ENCODE data around the gene TSPAN31. TPM values are rescaled to one million over a fixed set of nuclear protein-coding genes. Genes with fewer than 3 reads are reported as not detected.

The TSPAN31 gene
- polyA plus RNA-seq, 2 of the 4 experiments (the other 2 are of a cell fraction): 20.6 to 51.9 TPM

- CTCF ChIA-PET: interaction anchor here (0.9 to 2.5 kb wide), 9 partner anchors 10 to 177 kb away, joined by 3 to 16 read pairs (median 6); partner anchors contain the start of genes AVIL, TSFM and TSPAN31
- FAIRE-seq (no peak), DNase-seq (ENCODE audit: low read depth in 1 of 2, low spot score in 1 of 2) (no peak), ATAC-seq (no peak)
- 83% methylated on average over 3 of the region's 3 CpGs for WGBS (ENCODE audit: missing lambda C conversion rate)
- no peak overlapping the region for H3K4me2 ChIP-seq
- H3K4me3 ChIP-seq: no peak overlapping the region
- H3K9me3 ChIP-seq: no peaks in the 10 kb centered on the region
- TF ChIP-seq CHD4 (IDR thresholded peaks at IDR 0.05; ENCODE audit: borderline replicate concordance): no peak
- TF ChIP-seq ZFP36 (IDR thresholded peaks at IDR 0.05; ENCODE audit: borderline replicate concordance, partially characterized antibody): no peak
- 0 out of 2 replicates have a peak, but pooled peaks have one; percentile 21 for TF ChIP-seq EHMT2 (IDR thresholded peaks at IDR 0.05; ENCODE audit: low read depth)
- TF ChIP-seq REST (IDR thresholded peaks at IDR 0.05): peak; percentile 91
- H3K4me1 ChIP-seq: peaks cover 14% of the 10 kb centered on the region
- POLR2A ChIA-PET: interaction anchor here (1.9 kb wide), 1 partner anchor 12 kb away, joined by 6 read pairs; the partner anchor contains the start of genes EEF1AKMT3 and METTL1
- no peak overlapping the region for H3K27ac ChIP-seq
Measured at GRCh38 chr12:57760347-57760982, 15.6 kb downstream of the TSPAN31 start.

- Histone ChIP-seq H3K4me3 (no peak overlapping the region), H3K27ac (no peak overlapping the region), H3K4me2 (no peak overlapping the region), H3K4me1 (peaks cover 18% of the 10 kb centered on the region), H3K9me3 (no peaks in the 10 kb centered on the region)
- ChIA-PET CTCF (interaction anchor here (0.9 to 2.5 kb wide), 4 partner anchors 14 to 178 kb away, joined by 3 to 6 read pairs (median 3); partner anchors contain the start of gene TSFM), POLR2A (no interaction called here)
- TF ChIP-seq EP300 (IDR thresholded peaks at IDR 0.05): no peak
- TF ChIP-seq MAFK (IDR thresholded peaks at IDR 0.05; ENCODE audit: partially characterized antibody): peak; percentile 78
- 71% methylated on average over 4 of the region's 4 CpGs for WGBS (ENCODE audit: missing lambda C conversion rate)
- FAIRE-seq: no peak
- no peak for DNase-seq (ENCODE audit: low read depth in 1 of 2, low spot score in 1 of 2)
- ATAC-seq: no peak
Measured at GRCh38 chr12:57761391-57761998, 16.7 kb downstream of the TSPAN31 start.

GRCh38 chr12:57762463-57762862 lies 17.6 kb downstream of the TSPAN31 start:
- ChIA-PET POLR2A (interaction anchor here (0.7 kb wide), 1 partner anchor 10 kb away, joined by 3 read pairs; the partner anchor contains the start of genes EEF1AKMT3 and METTL1), CTCF (interaction anchor here (2.5 kb wide), 1 partner anchor 20 kb away, joined by 6 read pairs; the partner anchor contains the start of gene TSFM)
- Histone ChIP-seq H3K27ac (no peak overlapping the region), H3K4me3 (no peak overlapping the region), H3K4me1 (peaks cover 25% of the 10 kb centered on the region), H3K9me3 (no peaks in the 10 kb centered on the region), H3K4me2 (no peak overlapping the region)
- TF ChIP-seq MYC (IDR thresholded peaks at IDR 0.05; ENCODE audit: borderline replicate concordance, low read length) (no peak), NR3C1 (IDR thresholded peaks at IDR 0.05) (no peak), MAFK (IDR thresholded peaks at IDR 0.05; ENCODE audit: partially characterized antibody) (no peak), CBX8 (IDR thresholded peaks at IDR 0.05) (no peak), HOXB13 (CRISPR knock-in tag; IDR thresholded peaks at IDR 0.05; ENCODE audit: low read depth) (no peak), RCOR1 (IDR thresholded peaks at IDR 0.05; ENCODE audit: low read depth, low read length) (no peak), ESRRA (IDR thresholded peaks at IDR 0.05; ENCODE audit: borderline replicate concordance, low read length) (no peak), HOXB5 (CRISPR knock-in tag; IDR thresholded peaks at IDR 0.05) (no peak), ELK1 (IDR thresholded peaks at IDR 0.05; ENCODE audit: low read depth, low read length) (no peak)
- ATAC-seq (no peak), DNase-seq (ENCODE audit: low read depth in 1 of 2, low spot score in 1 of 2) (no peak), FAIRE-seq (no peak)
- 73% methylated on average over 2 of the region's 2 CpGs for WGBS (ENCODE audit: missing lambda C conversion rate)

Measured in A549 (cell line).